Measurements from ENCODE around the gene TRIM69. TPM values are rescaled to one million over a fixed set of nuclear protein-coding genes. Genes with fewer than 3 reads are reported as not detected.
A peak's percentile ranks its signal among the peaks of the same experiment; 100 is the strongest.

TRIM69 gene
- total and polyA plus RNA-seq, 2 of the 8 experiments (the other 6 are each of a cell fraction or from before 2014, with no cell fraction given) = 4.3 to 6.2 TPM

DNA sequence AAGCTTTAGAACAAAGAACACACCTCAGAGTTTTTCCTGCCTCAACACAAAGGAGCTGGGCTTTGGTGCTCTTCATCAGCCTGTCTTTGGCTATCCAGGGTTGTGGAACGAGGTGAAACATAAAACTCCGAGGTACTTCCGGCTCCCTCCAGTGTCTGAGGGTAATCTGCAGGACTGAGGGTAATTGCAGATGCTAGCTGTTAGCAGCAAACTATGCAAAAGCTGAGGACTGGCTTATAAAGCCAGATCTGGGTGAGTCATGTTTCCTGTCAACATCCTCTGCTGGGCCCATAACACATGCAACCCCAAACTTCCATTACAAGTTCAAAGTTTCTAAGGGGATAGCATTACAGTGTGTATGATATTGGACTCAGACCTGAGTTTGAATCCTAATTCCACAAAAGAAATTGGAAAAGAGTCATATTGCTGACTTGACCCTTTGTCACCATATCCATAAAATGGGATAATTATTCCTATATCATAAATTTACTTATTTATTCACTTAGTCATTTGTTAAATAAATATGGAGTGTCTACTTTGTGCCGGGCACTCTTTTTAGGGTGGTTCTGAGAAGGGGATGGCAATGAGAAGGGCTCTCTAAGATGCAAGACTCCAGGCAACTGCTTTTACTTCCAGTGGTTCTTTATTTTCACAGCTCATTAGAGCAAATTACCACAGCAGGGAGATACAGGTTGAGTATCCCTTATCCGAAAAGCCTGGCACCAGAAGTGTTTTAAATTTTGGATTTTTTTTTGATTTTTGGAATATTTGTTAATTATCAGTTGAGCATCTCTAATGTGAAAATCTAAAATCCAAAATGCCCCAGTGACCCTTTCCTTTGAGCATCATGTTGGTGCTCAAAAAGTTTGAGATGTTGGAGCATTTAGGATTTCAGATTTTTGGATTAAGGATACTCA lies 9.5 kb upstream of the TRIM69 start:
- peak overlapping the region; percentile 4 for H4K5ac ChIP-seq (ENCODE audit: insufficient read length, low read depth, low read length)
- no peaks in the 10 kb centered on the region for H3K27me3 ChIP-seq (replicated peaks in 1 of 4; ENCODE audit: control insufficient read depth in 3 of 4, extremely low read depth in 1 of 4, insufficient read depth in 3 of 4, low read length in 3 of 4)
- H4K20me1 ChIP-seq (replicated peaks in 1 of 2; ENCODE audit: control insufficient read depth in 1 of 2, insufficient read depth in 2 of 2, low read length in 2 of 2) = no peaks in the 10 kb centered on the region
- peak overlapping the region; percentile 87 for H2AFZ ChIP-seq (ENCODE audit: low read length)
- ChIA-PET POLR2A (ENCODE audit: partially characterized antibody) (interaction anchor here (0.7 to 6.3 kb wide), 9 partner anchors 9 to 63 kb away, joined by 3 to 64 read pairs (median 4); partner anchors contain the start of genes B2M, PATL2, SPG11 and TRIM69), CTCF (ENCODE audit: partially characterized antibody) (interaction anchor here (0.6 to 4.9 kb wide), 7 partner anchors 9 to 191 kb away, joined by 3 to 31 read pairs (median 8); partner anchors contain the start of genes SPG11 and TRIM69)
- 0 out of 2 replicates have a peak, but pooled peaks have one; percentile 12 for TF ChIP-seq TBP (IDR thresholded peaks at IDR 0.05; ENCODE audit: low read depth, low read length)
- peak in 1 of 2 experiments; percentile 24; a peak in 1 of 4 replicates for TF ChIP-seq RAD21 (IDR thresholded peaks at IDR 0.05 in 1 of 2, conservative IDR thresholded peaks at IDR 0.05 in 1 of 2; ENCODE audit: low read depth in 2 of 2, low read length in 2 of 2)
- TF ChIP-seq, protein P1, sequence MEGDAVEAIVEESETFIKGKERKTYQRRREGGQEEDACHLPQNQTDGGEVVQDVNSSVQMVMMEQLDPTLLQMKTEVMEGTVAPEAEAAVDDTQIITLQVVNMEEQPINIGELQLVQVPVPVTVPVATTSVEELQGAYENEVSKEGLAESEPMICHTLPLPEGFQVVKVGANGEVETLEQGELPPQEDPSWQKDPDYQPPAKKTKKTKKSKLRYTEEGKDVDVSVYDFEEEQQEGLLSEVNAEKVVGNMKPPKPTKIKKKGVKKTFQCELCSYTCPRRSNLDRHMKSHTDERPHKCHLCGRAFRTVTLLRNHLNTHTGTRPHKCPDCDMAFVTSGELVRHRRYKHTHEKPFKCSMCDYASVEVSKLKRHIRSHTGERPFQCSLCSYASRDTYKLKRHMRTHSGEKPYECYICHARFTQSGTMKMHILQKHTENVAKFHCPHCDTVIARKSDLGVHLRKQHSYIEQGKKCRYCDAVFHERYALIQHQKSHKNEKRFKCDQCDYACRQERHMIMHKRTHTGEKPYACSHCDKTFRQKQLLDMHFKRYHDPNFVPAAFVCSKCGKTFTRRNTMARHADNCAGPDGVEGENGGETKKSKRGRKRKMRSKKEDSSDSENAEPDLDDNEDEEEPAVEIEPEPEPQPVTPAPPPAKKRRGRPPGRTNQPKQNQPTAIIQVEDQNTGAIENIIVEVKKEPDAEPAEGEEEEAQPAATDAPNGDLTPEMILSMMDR (IDR thresholded peaks at IDR 0.05; ENCODE audit: control extremely low read depth in 1 of 3, insufficient read depth in 1 of 3, low read depth in 1 of 3, low read length in 3 of 3) = peak in 1 of 3 experiments; percentile 23; a peak in 1 of 4 replicates
- TF ChIP-seq MAFK (IDR thresholded peaks at IDR 0.05; ENCODE audit: low read depth, low read length) = no peak
- TF ChIP-seq KDM5A (IDR thresholded peaks at IDR 0.05; ENCODE audit: low read length) = no peak
- TF ChIP-seq TAF7 (optimal IDR thresholded peaks at IDR 0.05; ENCODE audit: borderline replicate concordance, low read depth, low read length) = peak; percentile 94
- TF ChIP-seq JUND (IDR thresholded peaks at IDR 0.05; ENCODE audit: low read length) = 0 out of 2 replicates have a peak, but pooled peaks have one; percentile 64
- no peak overlapping the region for H2BK5ac ChIP-seq (ENCODE audit: low read depth, low read length)
- no peak overlapping the region; the same call in 1 of the 2 replicates for H2BK12ac ChIP-seq (ENCODE audit: low read depth, low read length)
- DNase-seq (ENCODE audit: low read depth in 1 of 2, low spot score in 2 of 2) (no peak), FAIRE-seq (no peak)
- no peak overlapping the region for H3K4me3 ChIP-seq (ENCODE audit: extremely low read depth in 1 of 4, insufficient read depth in 2 of 4, low read depth in 3 of 4, low read length in 4 of 4)
- no peak overlapping the region for H2BK15ac ChIP-seq (ENCODE audit: low read length)
- no peak overlapping the region for H3K56ac ChIP-seq (replicated peaks; ENCODE audit: insufficient read length, low read depth, low read length)
- H3K23me2 ChIP-seq (ENCODE audit: low read depth, low read length) = peaks cover 7% of the 10 kb centered on the region
- no peak overlapping the region for H3K9ac ChIP-seq (replicated peaks in 1 of 4; ENCODE audit: extremely low read depth in 1 of 4, low read depth in 3 of 4, low read length in 3 of 4)
- H3K27ac ChIP-seq (ENCODE audit: low read depth, low read length) = no peak overlapping the region
- no peaks in the 10 kb centered on the region for H3K79me1 ChIP-seq (ENCODE audit: low read depth, low read length)
- no peak overlapping the region for H3K23ac ChIP-seq (ENCODE audit: insufficient read length)
- no peak overlapping the region for H4K91ac ChIP-seq (replicated peaks; ENCODE audit: insufficient read length, low read length)
- no peak overlapping the region for H3K18ac ChIP-seq (ENCODE audit: extremely low read depth, low read length)
- no peak overlapping the region for H4K8ac ChIP-seq (ENCODE audit: extremely low read depth, insufficient read depth, low read length)
- no peak overlapping the region for H3K4ac ChIP-seq (replicated peaks; ENCODE audit: insufficient read length, low read depth, low read length)
- no peak overlapping the region for H2BK120ac ChIP-seq (replicated peaks; ENCODE audit: low read depth, low read length)
- H3K36me3 ChIP-seq (ENCODE audit: control insufficient read depth in 2 of 4, insufficient read depth in 4 of 4, low read length in 3 of 4) = no peaks in the 10 kb centered on the region
- H3K79me2 ChIP-seq (ENCODE audit: control insufficient read depth in 1 of 2, insufficient read depth in 2 of 2, low read length in 2 of 2) = no peaks in the 10 kb centered on the region
- 0 out of 2 replicates have a peak overlapping the region, but pooled peaks have one; percentile 56 for H2BK20ac ChIP-seq (ENCODE audit: low read length)
- H3K14ac ChIP-seq (ENCODE audit: insufficient read length) = no peak overlapping the region
- H2AK5ac ChIP-seq (ENCODE audit: low read depth, low read length) = no peak overlapping the region
- 56% methylated on average over 5 of the region's 5 CpGs; no CpG with 5 or more reads in 1 of the 2 experiments for WGBS, 2 experiments (ENCODE audit: extremely low coverage in 1 of 2, insufficient coverage in 1 of 2, insufficient read length in 1 of 2, insufficient replicate concordance in 2 of 2, low coverage in 1 of 2, low lambda C conversion rate in 2 of 2, missing lambda C conversion rate in 1 of 2)
- H3K4me2 ChIP-seq (ENCODE audit: insufficient read depth in 1 of 2, low read depth in 2 of 2, low read length in 2 of 2) = peak overlapping the region; percentile 0 to 41; a peak in 1 of 4 replicates
- H3K4me1 ChIP-seq (replicated peaks in 1 of 4; ENCODE audit: control insufficient read depth in 3 of 4, insufficient read depth in 4 of 4, low read length in 3 of 4) = peaks cover 0 to 7% (median 4%) of the 10 kb centered on the region in 4 experiments; a peak in 4 of 7 replicates
- H3K9me3 ChIP-seq (ENCODE audit: insufficient read depth in 2 of 2, low read depth in 1 of 2, low read length in 1 of 2) = no peaks in the 10 kb centered on the region

All from H1 (cell line).